HG03095 (cell line): ENCODE results near the gene ARHGAP23.
"Not testable (repeated sequence)": the region's sequence is repeated elsewhere in the genome, so short reads cannot be mapped to it uniquely, and the experiment has no call there.

ENCODE experiments used
- ATAC-seq: cut with Tn5 transposase; IDR thresholded peaks from one replicate; pipeline ENCODE4 v1.9.1; 2021; ENCODE audit warnings: moderate library complexity; ENCODE audit not compliant: unreplicated experiment

ARHGAP23 gene

DNA sequence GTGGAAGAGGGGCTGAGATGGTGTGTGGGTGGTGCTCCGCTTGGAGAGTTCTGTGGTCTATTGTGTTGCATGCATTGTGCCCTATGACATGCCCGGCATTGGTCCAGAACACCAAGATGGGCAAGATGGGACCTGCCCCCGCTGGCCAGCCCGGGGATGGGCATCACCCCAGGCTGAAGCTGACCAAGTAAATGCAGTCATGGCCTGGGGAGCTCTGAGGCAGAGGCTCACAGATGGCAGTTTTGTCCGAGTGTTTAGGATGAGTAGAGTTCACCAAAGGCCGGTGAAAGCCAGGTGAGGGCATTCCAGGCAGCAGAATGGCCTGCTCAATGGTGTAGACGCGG, 54.4 kb downstream of the ARHGAP23 start:
- ATAC-seq, result not testable (repeated sequence)

DNA sequence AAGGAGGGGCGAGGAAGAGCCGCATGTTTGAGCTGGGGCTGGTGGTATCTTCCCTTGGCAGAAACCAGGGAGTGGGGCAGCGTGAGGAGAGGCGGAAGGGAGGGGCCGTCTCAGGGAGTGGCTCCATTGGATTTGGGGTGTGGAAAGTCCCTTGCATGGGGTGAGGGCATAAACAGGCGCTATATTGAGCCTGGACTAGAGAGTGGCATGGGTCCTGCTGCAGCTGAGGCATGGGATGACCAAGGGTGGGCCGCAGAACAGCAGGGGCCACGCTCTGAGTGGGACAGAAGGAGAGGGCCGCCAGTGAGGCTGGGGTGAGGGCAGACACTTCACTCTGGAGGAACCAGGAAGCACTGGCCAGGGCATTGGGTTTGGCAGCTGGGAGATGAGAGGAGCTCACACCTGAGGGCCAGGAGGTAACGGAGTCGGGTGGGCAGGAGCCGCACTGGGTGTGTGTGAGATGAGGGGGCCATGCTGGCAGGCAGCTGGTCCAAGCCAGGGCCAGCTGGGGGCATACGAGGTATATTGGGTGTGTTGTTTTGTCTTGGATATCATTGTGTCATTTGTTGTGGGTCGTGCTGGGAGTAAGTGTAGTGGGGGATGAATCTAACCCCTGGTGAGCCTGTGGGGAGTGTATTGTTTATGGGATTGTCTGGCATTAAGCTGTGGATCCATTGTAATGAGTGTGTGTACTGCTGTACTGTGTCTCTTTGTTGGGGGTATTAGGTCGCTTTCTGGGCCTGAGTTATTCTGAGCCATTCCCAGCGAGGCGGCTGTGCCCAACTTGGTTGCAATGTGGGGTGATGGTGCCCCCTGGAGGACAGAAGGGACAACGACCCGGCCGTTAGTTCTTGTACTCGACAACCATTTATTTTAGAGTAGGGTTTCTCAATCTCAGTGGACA, 56.2 kb downstream of the ARHGAP23 start:
- not testable (repeated sequence) for ATAC-seq

DNA sequence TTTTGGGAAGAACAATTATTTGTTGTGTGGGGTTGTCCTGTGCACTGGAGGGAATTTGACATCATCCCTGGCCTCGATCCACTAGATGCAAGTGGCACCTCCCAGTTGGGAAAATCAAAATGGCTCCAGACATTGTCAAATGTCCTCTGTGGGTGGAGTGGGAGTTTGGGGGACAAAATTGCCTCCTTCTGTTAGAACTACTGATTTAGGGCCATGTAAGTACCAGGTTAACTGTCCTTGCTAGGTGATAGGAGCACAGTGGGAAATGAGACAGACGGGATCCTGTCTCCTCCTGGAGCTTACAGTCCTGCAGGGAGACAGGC, 56.8 kb downstream of the ARHGAP23 start:
- ATAC-seq, result no peak

DNA sequence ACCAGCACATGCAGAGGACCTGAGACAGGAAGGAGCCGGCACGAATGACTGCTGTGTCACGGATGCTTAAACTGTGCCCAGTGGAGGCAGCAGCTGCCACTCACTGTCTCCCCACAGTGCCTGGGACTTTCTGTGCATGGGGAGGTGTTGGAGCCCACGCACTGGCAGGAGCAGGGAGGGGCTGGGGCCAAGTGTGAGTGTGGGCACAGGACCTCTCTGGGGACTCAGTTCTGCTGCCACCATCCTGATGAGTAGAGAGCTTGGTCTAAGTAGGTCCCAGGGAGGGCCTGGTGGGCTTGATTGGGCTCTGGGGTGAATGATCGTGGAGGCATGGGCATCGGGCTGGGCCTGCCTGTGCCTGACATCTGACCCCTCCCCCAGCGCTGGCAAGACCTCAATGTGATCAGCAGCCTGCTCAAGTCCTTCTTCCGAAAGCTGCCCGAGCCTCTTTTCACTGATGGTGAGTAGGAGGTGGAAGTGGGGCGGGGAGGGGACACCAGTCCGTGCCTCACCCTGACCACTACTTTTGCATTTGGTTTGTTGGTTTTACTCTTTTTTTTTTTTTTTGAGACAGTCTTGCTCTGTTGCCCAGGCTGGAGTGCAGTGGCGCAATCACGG, 57.5 kb downstream of the ARHGAP23 start:
- not testable (repeated sequence) for ATAC-seq

DNA sequence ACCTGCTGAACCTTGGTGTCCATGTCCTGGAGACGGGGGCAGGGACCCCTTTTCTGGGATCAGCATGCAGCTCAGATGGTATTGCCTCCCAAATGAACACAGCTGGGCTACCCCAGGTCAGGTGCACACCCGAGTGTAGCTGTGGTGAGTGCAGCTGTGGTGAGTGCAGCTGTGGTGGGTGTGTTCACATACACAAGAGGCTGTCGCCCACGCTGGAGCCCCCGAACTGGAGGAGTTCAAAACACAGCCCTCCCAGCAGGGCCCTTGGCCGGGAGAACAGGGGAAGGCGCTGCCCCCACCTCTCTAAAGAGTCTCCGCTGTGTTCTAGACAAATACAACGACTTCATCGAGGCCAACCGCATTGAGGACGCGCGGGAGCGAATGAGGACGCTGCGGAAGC, 61.5 kb downstream of the ARHGAP23 start:
- not testable (repeated sequence) for ATAC-seq

DNA sequence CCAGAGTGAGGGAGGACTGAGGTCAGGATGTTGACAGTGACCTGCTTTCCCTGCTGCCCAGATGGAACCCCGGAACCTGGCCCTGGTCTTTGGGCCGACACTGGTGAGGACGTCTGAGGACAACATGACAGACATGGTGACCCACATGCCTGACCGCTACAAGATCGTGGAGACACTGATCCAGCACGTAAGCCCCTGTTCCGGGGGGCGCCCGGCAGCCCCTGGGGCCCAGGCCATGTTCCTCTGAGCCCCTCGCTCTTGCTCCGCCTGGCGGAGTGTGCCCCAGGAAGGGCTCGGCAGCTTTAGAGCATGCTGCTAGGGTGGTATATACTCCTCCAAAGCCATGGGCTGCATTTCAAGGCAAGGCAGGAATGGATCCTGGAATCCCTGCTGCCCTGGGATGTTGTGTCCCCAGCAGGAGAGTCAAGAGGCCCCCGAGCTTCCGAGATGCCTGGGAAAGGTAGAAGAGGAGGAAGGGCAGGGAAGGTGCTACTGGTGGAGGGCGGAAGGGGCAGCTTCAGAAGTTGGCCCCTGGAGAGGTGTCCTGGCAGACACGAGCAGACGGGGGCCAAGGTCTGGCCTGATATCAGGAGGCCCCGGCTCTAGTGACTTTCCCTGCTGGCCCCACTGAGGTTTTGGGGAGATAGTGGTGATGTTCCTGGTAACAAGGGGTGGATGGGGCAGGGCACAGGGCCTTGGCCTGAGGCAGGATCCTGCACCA, 63.2 kb downstream of the ARHGAP23 start:
- not testable (repeated sequence) for ATAC-seq

DNA sequence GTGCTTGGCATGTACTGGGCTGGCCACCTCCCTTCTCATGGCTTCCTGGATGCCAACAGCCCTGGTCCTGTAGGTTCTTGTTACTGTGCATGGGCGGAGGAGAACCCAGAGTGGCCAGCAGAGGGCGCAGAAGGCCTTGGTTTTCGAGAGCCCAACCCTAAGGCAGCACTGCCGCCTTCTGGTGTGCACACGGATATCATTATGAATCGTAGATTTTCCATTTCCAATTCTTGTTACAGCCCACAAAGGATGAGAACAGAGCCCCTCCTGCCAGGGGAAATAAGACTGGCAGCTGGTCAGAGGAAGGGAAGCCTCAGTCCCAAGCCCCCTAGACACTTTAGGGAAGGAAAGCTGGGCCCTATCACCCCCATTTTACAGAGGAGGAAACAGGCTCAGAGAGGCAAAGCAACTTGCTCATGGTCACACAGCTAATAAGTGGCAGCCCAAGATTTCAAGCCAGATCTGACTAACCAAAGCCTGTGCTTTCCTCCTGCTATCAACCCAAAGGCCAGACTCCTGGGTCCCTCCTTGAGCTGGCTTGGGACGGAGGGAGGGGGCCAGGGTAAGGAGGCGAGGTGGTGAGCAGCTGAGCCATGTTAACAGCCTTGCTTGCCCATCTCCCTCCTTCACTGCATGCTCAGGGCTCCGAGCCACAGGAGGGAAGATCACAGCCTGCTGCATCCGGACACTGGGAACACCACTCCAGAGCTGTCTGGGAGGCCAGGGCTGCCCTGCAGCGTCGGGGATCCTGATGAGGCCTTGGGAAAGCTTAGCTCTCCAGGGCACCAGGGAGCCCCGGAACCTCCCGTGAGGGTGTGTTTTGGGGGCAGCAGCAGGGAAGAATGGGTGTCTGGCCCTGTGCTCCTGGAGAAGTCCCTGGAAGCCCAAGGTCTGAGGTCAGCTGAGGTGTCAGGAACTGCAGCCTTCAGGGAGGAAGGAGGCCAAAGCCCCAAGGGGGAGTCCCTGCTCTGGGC, 64.1 kb downstream of the ARHGAP23 start:
- ATAC-seq, result not testable (repeated sequence)

DNA sequence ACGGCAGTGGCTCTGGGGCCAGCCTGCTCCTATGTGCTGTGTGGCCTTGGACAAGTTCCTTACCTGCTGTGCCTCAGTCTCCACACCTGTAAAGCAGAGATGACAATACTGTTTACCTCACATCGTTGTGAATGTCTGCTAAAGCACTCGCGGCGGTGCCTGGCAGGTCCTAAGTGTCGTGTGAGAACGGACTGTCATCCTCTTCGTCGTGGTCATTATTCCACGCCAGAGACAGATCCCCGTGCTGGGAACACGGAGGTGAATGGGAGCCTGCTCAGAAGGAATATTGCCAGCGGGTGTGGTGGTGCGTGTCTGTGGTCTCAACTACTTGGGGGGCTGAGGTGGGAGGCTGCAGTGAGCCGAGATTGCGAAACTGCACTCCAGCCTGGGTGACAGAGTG, 65.9 kb downstream of the ARHGAP23 start:
- ATAC-seq, result not testable (repeated sequence)

DNA sequence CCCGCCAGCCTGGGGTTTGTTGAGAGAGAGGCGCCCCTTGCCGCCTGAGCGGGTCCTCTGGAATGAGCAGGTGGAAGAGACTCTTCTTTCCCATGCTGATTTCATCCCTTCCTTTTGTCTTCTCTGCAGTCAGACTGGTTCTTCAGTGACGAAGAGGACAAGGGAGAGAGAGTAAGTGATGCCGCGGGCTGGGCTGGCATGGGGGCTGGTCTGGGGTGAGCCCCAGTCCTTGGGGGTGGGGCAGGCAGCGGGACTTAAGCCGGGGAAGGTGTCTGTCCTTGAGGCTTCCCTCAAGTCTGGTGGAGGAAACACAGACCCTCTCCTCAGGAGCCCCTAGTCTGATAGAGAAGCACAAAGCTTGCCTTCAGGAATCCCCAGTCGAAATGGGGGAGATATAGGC, 69.4 kb downstream of the ARHGAP23 start:
- not testable (repeated sequence) for ATAC-seq

DNA sequence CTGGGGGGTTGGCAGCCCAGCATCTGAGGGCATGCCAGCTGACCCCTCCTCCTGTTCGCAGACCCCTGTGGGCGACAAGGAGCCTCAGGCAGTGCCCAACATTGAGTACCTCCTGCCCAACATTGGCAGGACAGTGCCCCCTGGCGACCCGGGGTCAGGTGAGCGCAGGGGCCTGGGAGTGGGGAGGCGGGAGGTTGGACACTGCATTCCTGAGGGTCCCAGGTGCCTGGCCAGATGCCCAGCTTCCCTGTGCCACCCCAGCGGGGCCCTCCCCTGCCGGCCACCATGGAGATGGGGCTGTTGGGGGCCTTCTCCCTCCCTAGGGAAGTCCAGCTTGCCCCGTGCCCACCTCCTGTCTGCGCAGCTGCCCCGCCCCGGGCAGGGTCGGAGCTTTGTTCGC, 70.1 kb downstream of the ARHGAP23 start:
- no peak for ATAC-seq

DNA sequence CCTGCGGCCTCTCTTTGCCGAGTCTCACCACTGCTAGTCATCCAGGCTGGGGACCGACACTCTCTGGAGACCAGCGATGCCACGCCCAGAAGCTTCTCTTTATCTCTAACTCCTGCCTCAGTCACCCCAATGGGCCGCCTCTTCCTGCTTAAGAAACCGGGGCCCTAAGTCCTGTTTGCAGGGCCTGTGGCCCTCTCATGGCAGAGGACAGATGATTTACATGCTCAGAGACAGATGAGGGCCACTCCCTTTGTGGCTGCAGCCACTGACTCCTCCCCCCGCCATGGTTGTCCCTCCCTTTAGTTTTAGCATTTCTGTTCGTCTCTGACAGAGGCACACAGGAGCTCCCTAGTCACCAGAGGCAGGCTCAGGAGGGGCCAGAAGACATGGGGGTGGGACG, 71.0 kb downstream of the ARHGAP23 start:
- ATAC-seq, result not testable (repeated sequence)

DNA sequence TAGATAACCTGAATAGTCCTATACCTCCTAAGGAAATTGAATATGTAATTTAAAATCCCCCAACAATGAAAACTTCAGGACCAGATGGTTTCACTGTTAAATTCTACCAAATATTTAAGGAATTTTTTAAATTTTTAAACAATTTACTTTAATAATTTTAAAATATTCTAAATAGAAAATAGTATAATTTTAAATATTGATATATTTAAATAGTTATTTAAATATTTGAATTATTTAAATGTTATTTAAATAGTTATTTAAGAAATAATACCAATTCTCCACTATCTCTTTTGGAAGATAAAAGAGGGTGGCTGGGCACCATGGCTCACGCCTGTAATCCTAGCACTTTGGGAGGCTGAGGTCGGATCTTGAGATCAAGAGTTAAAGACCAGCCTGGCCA, 73.5 kb downstream of the ARHGAP23 start:
- ATAC-seq, result not testable (repeated sequence)

DNA sequence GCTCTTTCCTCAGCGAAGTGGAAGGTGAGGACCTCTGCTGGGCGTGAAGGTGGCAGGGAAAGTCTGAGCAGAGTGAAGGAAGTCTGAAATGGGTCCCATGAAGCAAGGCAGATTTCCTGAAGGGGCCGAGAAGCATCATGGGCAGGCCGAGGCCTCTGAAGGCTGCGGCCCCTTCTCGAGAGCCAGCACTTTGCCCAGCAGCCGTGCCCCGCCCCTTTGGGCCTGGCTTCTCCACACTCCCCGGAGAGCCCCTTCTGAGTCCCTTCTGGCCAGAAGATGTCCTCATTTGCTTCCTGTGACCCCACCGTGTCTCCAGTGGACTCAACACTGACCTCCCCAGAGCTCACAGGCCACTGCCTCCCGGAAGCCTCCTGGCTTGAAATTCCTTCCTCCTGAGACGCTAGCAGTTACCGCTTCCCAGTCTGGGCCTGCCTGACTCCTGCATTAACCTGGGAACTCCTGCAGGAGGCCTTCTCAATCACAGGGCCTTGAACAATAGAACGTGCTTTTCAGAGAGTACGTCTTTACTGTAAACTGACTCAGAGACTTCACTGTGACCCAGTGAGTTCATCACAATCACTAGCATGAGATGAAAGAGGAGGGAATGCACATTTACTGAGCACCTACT, 75.1 kb downstream of the ARHGAP23 start:
- not testable (repeated sequence) for ATAC-seq

DNA sequence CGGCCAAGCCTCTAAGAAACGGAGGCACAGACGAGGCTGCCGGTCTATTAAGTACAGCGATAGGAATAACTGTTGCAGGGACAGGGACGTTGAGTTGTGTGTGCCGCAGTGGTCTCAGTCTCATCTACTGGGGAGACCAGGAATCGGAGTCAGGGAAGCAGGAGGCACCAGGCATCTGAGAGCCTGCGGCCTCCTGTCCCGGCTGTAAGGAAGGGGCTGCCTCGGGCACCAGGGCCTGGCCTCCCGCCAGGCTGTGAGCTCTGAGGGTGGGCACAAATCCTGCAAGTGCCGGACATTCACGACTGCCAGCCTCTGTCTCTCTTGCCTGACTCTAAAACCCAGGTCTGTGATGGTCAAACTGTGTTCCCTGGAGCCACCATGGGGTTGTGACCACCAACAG, 76.0 kb downstream of the ARHGAP23 start:
- ATAC-seq, result no peak

DNA sequence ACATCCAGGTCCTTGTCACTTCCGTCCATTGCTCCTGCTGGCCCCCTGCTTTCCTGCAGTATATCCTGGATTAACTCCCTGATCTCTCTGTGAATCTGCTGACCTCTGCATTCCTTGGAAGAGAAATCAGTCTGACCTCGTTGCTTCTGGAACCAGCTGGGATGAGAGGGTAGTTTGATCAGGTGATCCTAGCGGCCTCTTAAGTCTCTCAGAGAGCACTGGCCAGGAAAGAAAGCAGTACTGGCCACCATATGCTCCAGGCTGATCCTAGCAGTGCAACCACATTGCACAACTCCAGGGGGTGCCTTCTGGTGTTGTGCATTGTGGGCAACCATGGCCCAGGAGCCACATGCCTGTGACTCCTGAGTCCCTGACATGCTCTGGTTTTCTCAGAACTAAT, 79.2 kb downstream of the ARHGAP23 start:
- ATAC-seq, result no peak

DNA sequence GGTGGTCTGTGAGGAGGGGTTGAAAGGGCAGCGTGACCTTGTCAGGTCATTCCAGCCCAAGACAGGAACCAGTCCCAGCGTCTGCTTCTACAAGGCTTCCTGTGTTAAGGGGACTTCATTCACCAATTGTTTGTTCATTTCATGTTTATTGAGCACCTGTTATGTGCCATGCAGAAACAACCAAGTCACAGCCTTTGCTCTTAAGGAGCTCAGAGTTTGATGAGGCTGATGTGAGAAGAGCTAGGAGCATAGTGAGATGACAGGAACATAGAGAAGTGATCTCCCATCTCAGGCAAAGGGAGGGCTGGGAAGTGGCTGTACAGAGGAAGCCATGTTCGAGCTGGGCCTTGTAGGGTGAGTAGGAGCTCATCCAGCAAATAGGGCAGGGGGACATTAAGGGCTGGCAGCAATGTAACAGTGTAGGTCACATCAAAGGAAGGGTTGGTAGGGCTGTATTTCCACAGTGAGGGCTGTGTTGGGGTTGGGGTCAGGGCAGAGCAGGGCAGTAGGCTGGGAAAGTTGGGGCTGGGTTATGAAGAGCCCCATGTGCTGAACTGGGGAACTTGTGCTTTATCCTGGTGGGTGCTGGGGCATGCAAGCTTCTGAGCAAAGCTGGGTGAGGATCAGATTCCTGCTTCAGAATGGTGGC, 79.8 kb downstream of the ARHGAP23 start:
- no peak for ATAC-seq

DNA sequence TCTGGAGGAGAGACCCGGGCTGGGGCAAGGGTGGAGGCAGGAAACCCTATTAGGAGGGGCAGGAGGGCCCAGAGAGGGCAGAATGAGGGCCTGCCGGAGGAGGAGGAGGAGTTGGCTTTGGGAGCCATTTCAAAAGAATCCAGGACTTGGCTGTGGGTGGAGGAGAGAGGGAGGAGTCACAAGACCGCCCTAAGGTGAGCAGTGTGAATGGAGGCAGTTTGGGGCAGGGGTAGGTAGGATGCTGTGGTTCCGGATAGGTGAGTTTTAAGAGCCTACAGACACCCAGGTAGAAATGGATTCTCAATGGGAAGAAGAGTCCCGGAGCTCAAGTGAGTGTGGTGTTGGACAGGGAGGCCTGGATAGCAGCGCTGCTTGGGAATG, 80.3 kb downstream of the ARHGAP23 start:
- no peak for ATAC-seq

DNA sequence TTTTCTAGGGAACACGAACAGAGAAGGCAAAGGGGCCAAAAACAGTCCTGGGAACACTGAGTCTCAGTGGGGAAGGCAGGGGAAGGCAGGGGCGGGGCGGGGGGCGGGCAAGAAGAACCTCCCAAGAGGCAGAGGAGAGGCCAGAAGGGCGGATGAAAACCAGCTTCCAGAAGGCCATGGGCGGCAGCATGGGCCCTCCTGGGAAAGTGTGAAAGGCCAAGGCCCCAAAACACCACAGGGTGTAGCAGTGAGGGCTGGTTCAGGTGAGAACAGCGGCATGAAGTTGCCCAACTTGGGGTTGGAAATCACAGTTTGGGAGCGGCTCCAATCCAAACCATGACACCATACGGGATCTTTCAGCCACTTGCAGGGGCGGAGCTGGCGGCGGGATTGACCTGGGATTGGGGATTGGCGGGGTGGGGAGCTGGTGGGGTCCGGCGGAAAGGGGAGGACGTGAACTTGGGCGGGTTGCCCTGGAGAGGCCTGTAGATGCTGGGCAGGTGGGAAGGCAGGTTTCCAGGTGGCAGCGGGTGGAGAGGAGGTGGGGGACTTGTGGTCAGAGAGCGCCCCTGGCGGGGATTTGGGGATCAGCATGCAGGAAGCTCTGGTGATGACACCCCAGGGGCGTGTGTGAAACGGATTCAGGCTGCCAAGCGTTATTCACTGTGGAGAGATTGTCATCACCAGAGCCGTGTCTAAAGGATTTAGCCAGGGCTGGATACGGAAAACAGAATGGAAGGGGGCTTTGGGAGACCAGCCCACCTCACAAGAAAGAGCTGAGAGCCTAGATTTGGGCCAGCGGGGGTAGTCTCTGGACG, 80.9 kb downstream of the ARHGAP23 start:
- ATAC-seq, result no peak
